ENCODE results near the gene CDH15. TPM values are rescaled to one million over a fixed set of nuclear protein-coding genes. Genes with fewer than 3 reads are reported as not detected.

CDH15 gene
- total RNA-seq, 2 experiments from 2014 or later = not detected

DNA sequence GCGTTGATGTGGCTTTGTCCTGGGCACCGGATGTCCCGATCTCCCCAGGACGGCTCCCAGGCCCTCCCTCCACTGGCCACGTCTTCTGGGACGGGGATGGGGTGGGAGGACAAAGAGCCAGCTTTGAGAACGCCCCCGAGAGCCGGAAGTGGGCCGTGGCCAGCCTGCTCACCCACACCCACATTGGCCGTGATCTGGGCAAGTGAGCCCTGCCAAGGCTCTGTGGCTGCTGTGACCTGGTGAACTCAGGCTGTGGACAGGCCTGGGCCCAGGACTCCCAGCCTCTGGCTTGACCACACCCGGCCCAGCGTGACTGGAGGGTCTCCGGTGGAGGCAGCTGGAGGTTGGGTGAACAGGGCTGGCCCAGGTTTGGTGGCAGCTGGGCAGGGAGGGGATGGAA is 3.3 kb downstream of the CDH15 start:
- H3K4me1 ChIP-seq (ENCODE audit: insufficient read depth, low read length) = peaks cover 17% of the 10 kb centered on the region
- H3K9me3 ChIP-seq (ENCODE audit: control insufficient read depth in 1 of 2, insufficient read depth in 1 of 2, low read length in 2 of 2) = no peaks in the 10 kb centered on the region
- ATAC-seq (ENCODE audit: poor library complexity) = no peak
- Mint-ChIP-seq H3K36me3 (ENCODE audit: low read depth) (no peaks in the 10 kb centered on the region), H3K27ac (no peak overlapping the region), H3K4me3 (no peak overlapping the region), H3K4me1 (ENCODE audit: low read depth) (peaks cover 8% of the 10 kb centered on the region), H3K27me3 (peaks cover 4% of the 10 kb centered on the region), H3K9me3 (no peaks in the 10 kb centered on the region)
- CTCF ChIA-PET = no interaction called here
- no peaks in the 10 kb centered on the region for H3K27me3 ChIP-seq (ENCODE audit: control insufficient read depth in 1 of 2, insufficient read depth in 2 of 2, low read length in 2 of 2)
- H3K4me3 ChIP-seq (ENCODE audit: low read length) = no peak overlapping the region
- no peak overlapping the region for H3K27ac ChIP-seq (ENCODE audit: low read depth in 1 of 2, low read length in 2 of 2)
- intact Hi-C loops (cut with DNase I, micrococcal nuclease) = no loop called here
- H3K36me3 ChIP-seq (ENCODE audit: insufficient read depth, low read length) = no peaks in the 10 kb centered on the region
- POLR2A ChIA-PET = interaction anchor here (0.6 kb wide), 1 partner anchor 15 kb away, joined by 4 read pairs; no protein-coding TSS in a partner anchor
- no peak for DNase-seq
- TF ChIP-seq, protein P1, sequence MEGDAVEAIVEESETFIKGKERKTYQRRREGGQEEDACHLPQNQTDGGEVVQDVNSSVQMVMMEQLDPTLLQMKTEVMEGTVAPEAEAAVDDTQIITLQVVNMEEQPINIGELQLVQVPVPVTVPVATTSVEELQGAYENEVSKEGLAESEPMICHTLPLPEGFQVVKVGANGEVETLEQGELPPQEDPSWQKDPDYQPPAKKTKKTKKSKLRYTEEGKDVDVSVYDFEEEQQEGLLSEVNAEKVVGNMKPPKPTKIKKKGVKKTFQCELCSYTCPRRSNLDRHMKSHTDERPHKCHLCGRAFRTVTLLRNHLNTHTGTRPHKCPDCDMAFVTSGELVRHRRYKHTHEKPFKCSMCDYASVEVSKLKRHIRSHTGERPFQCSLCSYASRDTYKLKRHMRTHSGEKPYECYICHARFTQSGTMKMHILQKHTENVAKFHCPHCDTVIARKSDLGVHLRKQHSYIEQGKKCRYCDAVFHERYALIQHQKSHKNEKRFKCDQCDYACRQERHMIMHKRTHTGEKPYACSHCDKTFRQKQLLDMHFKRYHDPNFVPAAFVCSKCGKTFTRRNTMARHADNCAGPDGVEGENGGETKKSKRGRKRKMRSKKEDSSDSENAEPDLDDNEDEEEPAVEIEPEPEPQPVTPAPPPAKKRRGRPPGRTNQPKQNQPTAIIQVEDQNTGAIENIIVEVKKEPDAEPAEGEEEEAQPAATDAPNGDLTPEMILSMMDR (IDR thresholded peaks at IDR 0.05) = no peak

DNA sequence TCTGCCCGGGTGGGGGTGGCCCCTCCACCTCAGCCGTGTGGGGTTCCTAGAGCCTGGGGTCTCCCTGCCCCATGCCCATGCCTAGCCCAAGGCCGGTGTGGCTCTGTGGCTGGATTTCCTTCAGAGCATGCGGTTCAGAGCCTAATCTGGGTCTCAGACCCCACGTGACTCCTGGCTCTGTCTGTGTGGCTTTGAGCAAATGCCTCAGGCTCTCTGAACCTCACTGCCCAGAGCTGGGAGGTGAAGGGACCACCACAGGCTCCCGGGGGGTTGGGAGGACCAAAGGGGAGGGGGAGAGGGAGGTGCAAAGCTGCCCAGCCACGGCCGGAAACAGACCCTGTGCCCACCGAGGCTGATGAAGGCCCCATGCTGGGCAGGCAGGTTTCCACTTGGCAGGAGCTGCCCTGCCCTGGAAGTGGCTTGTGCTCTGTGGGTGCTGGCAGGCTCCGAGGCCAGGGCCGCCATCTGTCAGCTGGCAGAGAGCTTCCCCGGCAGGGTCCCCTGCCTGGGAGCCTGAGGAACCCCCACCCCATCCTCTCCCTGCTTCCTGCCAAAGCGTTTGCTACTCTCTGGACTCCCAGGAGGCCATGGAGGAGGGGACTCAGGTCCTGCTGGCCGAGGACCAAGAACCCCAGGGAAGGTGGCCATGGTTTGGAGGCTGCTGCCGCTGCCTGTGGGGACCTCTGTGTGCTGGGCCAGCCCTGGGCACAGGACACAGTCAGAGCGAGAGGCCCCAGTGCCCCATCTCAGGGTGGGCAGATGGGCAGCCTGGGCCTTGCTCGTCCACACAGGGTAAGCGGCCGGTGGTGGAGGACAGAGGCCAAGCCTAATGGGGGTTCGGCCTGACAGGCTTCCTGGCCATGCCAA is 4.0 kb downstream of the CDH15 start:
- H3K9me3 ChIP-seq (ENCODE audit: control insufficient read depth in 1 of 2, insufficient read depth in 1 of 2, low read length in 2 of 2) = no peaks in the 10 kb centered on the region
- H3K4me3 Mint-ChIP-seq = no peak overlapping the region
- no peak overlapping the region for H3K27ac ChIP-seq (ENCODE audit: low read depth in 1 of 2, low read length in 2 of 2)
- DNase-seq = no peak
- H3K4me1 ChIP-seq (ENCODE audit: insufficient read depth, low read length) = peaks cover 10% of the 10 kb centered on the region
- H3K4me1 Mint-ChIP-seq (ENCODE audit: low read depth) = peaks cover 6% of the 10 kb centered on the region
- CTCF ChIA-PET = no interaction called here
- H3K27me3 Mint-ChIP-seq = peaks cover 4% of the 10 kb centered on the region
- intact Hi-C loops (cut with DNase I, micrococcal nuclease) = no loop called here
- no peaks in the 10 kb centered on the region for H3K36me3 Mint-ChIP-seq (ENCODE audit: low read depth)
- TF ChIP-seq, protein P1 (IDR thresholded peaks at IDR 0.05) = no peak
- no peak for ATAC-seq (ENCODE audit: poor library complexity)
- no peak overlapping the region for H3K27ac Mint-ChIP-seq
- no peaks in the 10 kb centered on the region for H3K27me3 ChIP-seq (ENCODE audit: control insufficient read depth in 1 of 2, insufficient read depth in 2 of 2, low read length in 2 of 2)
- no peaks in the 10 kb centered on the region for H3K36me3 ChIP-seq (ENCODE audit: insufficient read depth, low read length)
- POLR2A ChIA-PET = interaction anchor here (0.6 kb wide), 1 partner anchor 16 kb away, joined by 4 read pairs; no protein-coding TSS in a partner anchor
- no peaks in the 10 kb centered on the region for H3K9me3 Mint-ChIP-seq
- H3K4me3 ChIP-seq (ENCODE audit: low read length) = no peak overlapping the region

DNA sequence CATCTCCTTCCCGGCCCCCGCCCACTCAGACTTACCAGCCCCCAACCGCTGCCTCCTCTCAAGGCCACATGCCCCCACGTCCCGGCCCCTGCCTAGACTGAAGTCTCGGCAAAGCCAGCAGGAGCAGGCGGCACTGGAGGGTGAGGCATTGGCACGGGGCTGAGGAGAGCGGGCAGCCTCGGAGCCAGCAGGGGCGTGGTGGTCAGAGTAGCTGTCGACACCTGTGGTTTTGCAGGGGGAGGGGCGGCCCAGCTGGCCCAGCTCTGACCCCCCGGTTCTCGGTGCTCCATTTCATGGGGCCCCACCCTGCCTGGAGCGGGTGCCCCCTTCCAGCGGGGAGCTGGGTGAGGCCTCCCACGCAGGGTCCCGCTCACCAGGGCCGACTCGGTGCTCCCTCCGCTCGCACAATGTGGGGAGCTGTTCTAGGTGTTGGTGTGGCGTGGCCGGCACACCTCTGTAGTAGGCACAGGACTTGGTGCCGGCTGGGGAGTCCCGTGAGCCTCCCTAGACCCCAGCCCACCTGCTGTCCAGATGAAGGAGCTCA is 4.7 kb downstream of the CDH15 start:
- no peak for DNase-seq
- no peak overlapping the region for H3K4me3 Mint-ChIP-seq
- intact Hi-C loops (cut with DNase I, micrococcal nuclease) = no loop called here
- no peaks in the 10 kb centered on the region for H3K36me3 ChIP-seq (ENCODE audit: insufficient read depth, low read length)
- no peaks in the 10 kb centered on the region for H3K27me3 ChIP-seq (ENCODE audit: control insufficient read depth in 1 of 2, insufficient read depth in 2 of 2, low read length in 2 of 2)
- CTCF ChIA-PET = no interaction called here
- no peak overlapping the region for H3K4me3 ChIP-seq (ENCODE audit: low read length)
- H3K36me3 Mint-ChIP-seq (ENCODE audit: low read depth) = no peaks in the 10 kb centered on the region
- no peak for ATAC-seq (ENCODE audit: poor library complexity)
- POLR2A ChIA-PET = no interaction called here
- no peaks in the 10 kb centered on the region for H3K27me3 Mint-ChIP-seq
- TF ChIP-seq, protein P1 (IDR thresholded peaks at IDR 0.05) = no peak
- no peaks in the 10 kb centered on the region for H3K9me3 ChIP-seq (ENCODE audit: control insufficient read depth in 1 of 2, insufficient read depth in 1 of 2, low read length in 2 of 2)
- no peaks in the 10 kb centered on the region for H3K4me1 Mint-ChIP-seq (ENCODE audit: low read depth)
- no peak overlapping the region for H3K27ac Mint-ChIP-seq
- peaks cover 4% of the 10 kb centered on the region for H3K4me1 ChIP-seq (ENCODE audit: insufficient read depth, low read length)
- no peak overlapping the region for H3K27ac ChIP-seq (ENCODE audit: low read depth in 1 of 2, low read length in 2 of 2)
- H3K9me3 Mint-ChIP-seq = no peaks in the 10 kb centered on the region
